HEK293T (cell line): ENCODE measurements around the gene TNFRSF25.

ENCODE experiments used
- CTCF ChIA-PET: fragments of 350-600 bp; formaldehyde crosslinking; extraction: SDS; loops from one replicate; lab custom pipeline; 2021; ENCODE audit warnings: antibody characterized with exemption, inconsistent platforms; lab: Yijun Ruan, JAX
- POLR2A ChIA-PET: fragments of 350-600 bp; formaldehyde crosslinking; extraction: SDS; loops from one replicate; lab custom pipeline; 2020; ENCODE audit warnings: antibody characterized with exemption, inconsistent platforms; lab: Yijun Ruan, JAX
- DNase-seq: peaks from one replicate; pipeline ENCODE4 v3.0.0; 2012; ENCODE audit warnings: mixed read lengths; ENCODE audit errors: extremely low spot score
- ARNT ChIP-seq: fragments of 450-650 bp; IDR thresholded peaks from 2 replicates; pipeline ENCODE4 v1.6.1; 2017; ENCODE audit warnings: mild to moderate bottlenecking
- BHLHE40 ChIP-seq: fragments of 450-650 bp; IDR thresholded peaks from 2 replicates; pipeline ENCODE4 v1.6.1; 2016; ENCODE audit warnings: mild to moderate bottlenecking, moderate library complexity, borderline replicate concordance
- CTBP1 ChIP-seq: fragments of 450-650 bp; IDR thresholded peaks from 2 replicates; pipeline ENCODE4 v1.6.1; 2016; ENCODE audit warnings: borderline replicate concordance
- ELF4 ChIP-seq: fragments of 450-650 bp; IDR thresholded peaks from 2 replicates; pipeline ENCODE4 v1.6.1; 2017; ENCODE audit warnings: antibody characterized with exemption
- FOXA1 ChIP-seq: fragments of 450-650 bp; IDR thresholded peaks from 2 replicates; pipeline ENCODE4 v1.6.1; 2016; ENCODE audit warnings: mild to moderate bottlenecking
- FOXK2 ChIP-seq: fragments of 450-650 bp; IDR thresholded peaks from 2 replicates; pipeline ENCODE4 v1.6.1; 2016; ENCODE audit warnings: mild to moderate bottlenecking
- FOXM1 ChIP-seq: fragments of 450-650 bp; IDR thresholded peaks from 2 replicates; pipeline ENCODE4 v1.6.1; 2017; ENCODE audit warnings: mild to moderate bottlenecking, borderline replicate concordance
- HDGF ChIP-seq: fragments of 450-650 bp; IDR thresholded peaks from 2 replicates; pipeline ENCODE4 v1.6.1; 2017; ENCODE audit warnings: antibody characterized with exemption, borderline replicate concordance
- L3MBTL2 ChIP-seq: fragments of 450-650 bp; conservative IDR thresholded peaks from 2 replicates; pipeline ENCODE4 v1.6.1; 2016; ENCODE audit warnings: mild to moderate bottlenecking
- LEF1 ChIP-seq: fragments of 450-650 bp; IDR thresholded peaks from 2 replicates; pipeline ENCODE4 v1.6.1; 2017; ENCODE audit warnings: mild to moderate bottlenecking, borderline replicate concordance
- NFRKB ChIP-seq: fragments of 450-650 bp; IDR thresholded peaks from 2 replicates; pipeline ENCODE4 v1.6.1; 2016; ENCODE audit warnings: mild to moderate bottlenecking, moderate library complexity
- PKNOX1 ChIP-seq: fragments of 450-650 bp; IDR thresholded peaks from 2 replicates; pipeline ENCODE4 v1.6.1; 2016
- SP1 ChIP-seq: fragments of 450-650 bp; IDR thresholded peaks from 2 replicates; pipeline ENCODE4 v1.6.1; 2017
- SUZ12 ChIP-seq: fragments of 450-650 bp; IDR thresholded peaks from 2 replicates; pipeline ENCODE4 v1.6.1; 2016; ENCODE audit warnings: mild to moderate bottlenecking
- TARDBP ChIP-seq: fragments of 450-650 bp; IDR thresholded peaks from 2 replicates; pipeline ENCODE4 v1.6.1; 2016
- ZNF384 ChIP-seq: fragments of 450-650 bp; IDR thresholded peaks from 2 replicates; pipeline ENCODE4 v1.6.1; 2016

Gene TNFRSF25

GRCh38 chr1:6466751-6467150, 778 bp upstream of the TNFRSF25 start:
- ChIA-PET POLR2A (no interaction called here), CTCF (interaction anchor here (0.8 to 1.6 kb wide), 2 partner anchors 9 to 13 kb away, joined by 5 read pairs; no protein-coding TSS in a partner anchor)
- no peak for DNase-seq
- no peak for TF ChIP-seq CTBP1
- no peak for TF ChIP-seq ZNF384
- TF ChIP-seq NFRKB, result no peak
- TF ChIP-seq LEF1, result no peak
- no peak for TF ChIP-seq ARNT
- TF ChIP-seq ELF4, result no peak
- no peak for TF ChIP-seq SP1
- no peak for TF ChIP-seq L3MBTL2

GRCh38 chr1:6465461-6466005, 440 bp downstream of the TNFRSF25 start:
- POLR2A ChIA-PET, result no interaction called here
- no peak for DNase-seq
- CTCF ChIA-PET, result no interaction called here
- TF ChIP-seq CTBP1 (no peak), ELF4 (no peak), BHLHE40 (no peak), ARNT (no peak), PKNOX1 (no peak), L3MBTL2 (no peak), NFRKB (no peak), SP1 (no peak), SUZ12 (no peak), FOXM1 (no peak), ZNF384 (no peak), TARDBP (no peak), HDGF (no peak), LEF1 (no peak), FOXA1 (no peak), FOXK2 (no peak)

GRCh38 chr1:6464915-6465314, 1.1 kb downstream of the TNFRSF25 start:
- TF ChIP-seq ELF4 (no peak), HDGF (no peak), PKNOX1 (no peak), FOXA1 (no peak), LEF1 (no peak), ARNT (no peak), L3MBTL2 (no peak), BHLHE40 (no peak), CTBP1 (no peak), TARDBP (no peak)
- no peak for DNase-seq
- CTCF ChIA-PET, result interaction anchor here (1.0 kb wide), 1 partner anchor 43 kb away, joined by 3 read pairs; no protein-coding TSS in a partner anchor
- POLR2A ChIA-PET, result no interaction called here

GRCh38 chr1:6464514-6464836, 1.5 kb downstream of the TNFRSF25 start:
- ChIA-PET POLR2A (no interaction called here), CTCF (interaction anchor here (1.0 kb wide), 1 partner anchor 43 kb away, joined by 3 read pairs; no protein-coding TSS in a partner anchor)
- TF ChIP-seq NFRKB (no peak), ELF4 (no peak), SUZ12 (no peak), TARDBP (no peak), BHLHE40 (no peak), PKNOX1 (no peak), LEF1 (no peak), FOXA1 (no peak), CTBP1 (no peak), FOXK2 (no peak), FOXM1 (no peak), HDGF (no peak), L3MBTL2 (no peak), ZNF384 (no peak), ARNT (no peak), SP1 (no peak)
- no peak for DNase-seq

- DNase-seq, result no peak
- TF ChIP-seq SP1 (no peak), PKNOX1 (no peak), ARNT (no peak), BHLHE40 (no peak), FOXM1 (no peak), ELF4 (no peak), SUZ12 (no peak), L3MBTL2 (no peak), CTBP1 (no peak), FOXK2 (no peak), FOXA1 (no peak), LEF1 (no peak), ZNF384 (no peak), TARDBP (no peak), NFRKB (no peak), HDGF (no peak)
- ChIA-PET CTCF (interaction anchor here (1.6 kb wide), 1 partner anchor 9 kb away, joined by 4 read pairs; no protein-coding TSS in a partner anchor), POLR2A (no interaction called here)
Measured at GRCh38 chr1:6463120-6463412, 2.9 kb downstream of the TNFRSF25 start.
